T follicular helper cell (primary cell): ENCODE results near the gene SCGB1C2.

Experiments used
- DNase-seq: peaks from one replicate; pipeline ENCODE4 v3.0.0-alpha.2; 2020; ENCODE audit warnings: low read depth

The SCGB1C2 gene

GRCh38 chr17:171871-172270 is 34.5 kb downstream of the SCGB1C2 start:
- DNase-seq = no peak

GRCh38 chr17:172401-172800 is 35.0 kb downstream of the SCGB1C2 start:
- no peak for DNase-seq

GRCh38 chr17:173166-173911 is 36.0 kb downstream of the SCGB1C2 start:
- no peak for DNase-seq

- DNase-seq = no peak
Measured at GRCh38 chr17:177155-177554, 39.8 kb downstream of the SCGB1C2 start.

- DNase-seq = no peak
Measured at GRCh38 chr17:177762-178161, 40.4 kb downstream of the SCGB1C2 start.

DNA sequence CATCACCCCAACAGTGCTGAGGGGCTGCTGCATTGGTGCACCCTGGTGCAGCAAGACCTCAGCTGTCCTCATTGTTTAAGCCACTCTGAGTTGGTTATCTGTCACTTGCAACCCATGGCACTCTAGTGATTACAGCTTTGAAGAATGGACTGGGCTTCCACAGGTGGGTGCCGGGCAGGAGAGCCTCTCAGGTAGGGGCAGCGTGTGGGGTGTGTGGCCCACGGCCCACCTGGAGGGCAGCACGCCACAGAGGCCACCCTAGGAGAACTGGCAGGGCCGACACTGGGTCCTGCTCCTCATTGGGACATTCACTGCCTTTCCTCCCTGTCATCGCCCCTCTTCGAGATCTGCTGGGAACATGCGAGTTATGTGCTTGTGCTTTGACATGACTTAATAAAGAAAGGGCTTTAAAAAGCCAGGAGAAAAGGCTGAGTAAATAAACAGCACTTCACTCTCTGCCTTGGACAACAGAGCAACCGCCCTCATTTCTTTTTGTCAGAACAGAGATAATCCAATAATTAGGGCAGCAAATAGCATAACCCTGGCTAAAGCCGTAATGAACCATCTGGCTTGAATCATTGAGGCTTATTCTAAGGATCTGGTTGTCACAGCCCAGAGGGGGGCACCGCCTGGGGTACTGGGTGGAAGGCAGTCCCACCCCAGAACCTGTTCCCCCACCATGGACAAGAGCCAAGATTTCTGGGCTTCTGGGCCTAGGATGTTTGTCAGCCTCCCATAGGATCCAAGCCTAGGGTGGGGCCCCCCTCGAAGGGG is 41.1 kb downstream of the SCGB1C2 start:
- no peak for DNase-seq

- no peak for DNase-seq
Measured at GRCh38 chr17:179066-179432, 41.7 kb downstream of the SCGB1C2 start.

DNA sequence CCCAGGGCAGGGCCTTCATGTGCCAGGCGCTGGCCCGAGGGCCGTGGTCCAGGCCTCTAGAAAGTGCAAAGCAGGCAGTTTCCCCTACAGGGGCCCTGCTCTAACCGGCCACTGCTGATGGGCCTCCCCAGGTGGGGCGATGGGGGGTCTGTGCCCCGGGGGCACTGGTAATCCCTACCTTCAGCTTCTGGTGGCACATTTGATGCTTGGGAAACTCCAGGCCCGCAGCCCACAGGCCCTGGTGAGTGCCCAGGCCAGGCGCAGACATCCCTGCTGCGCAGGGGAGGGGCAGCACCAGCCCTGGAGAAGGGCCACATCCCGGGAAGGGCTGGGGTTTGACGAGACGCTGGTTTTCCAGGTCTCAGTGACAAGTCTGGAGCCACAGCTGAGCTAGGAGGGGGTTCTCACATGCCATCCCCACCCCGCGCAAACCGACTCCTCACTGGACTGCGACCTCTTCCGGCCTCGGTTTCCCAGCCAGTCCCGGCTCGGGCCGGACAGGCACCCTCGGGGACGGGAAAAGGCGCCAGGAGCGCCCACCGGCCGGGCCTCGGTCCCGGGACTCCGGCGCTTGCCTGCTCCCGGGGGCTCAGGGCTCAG is 42.5 kb downstream of the SCGB1C2 start:
- DNase-seq = no peak

DNA sequence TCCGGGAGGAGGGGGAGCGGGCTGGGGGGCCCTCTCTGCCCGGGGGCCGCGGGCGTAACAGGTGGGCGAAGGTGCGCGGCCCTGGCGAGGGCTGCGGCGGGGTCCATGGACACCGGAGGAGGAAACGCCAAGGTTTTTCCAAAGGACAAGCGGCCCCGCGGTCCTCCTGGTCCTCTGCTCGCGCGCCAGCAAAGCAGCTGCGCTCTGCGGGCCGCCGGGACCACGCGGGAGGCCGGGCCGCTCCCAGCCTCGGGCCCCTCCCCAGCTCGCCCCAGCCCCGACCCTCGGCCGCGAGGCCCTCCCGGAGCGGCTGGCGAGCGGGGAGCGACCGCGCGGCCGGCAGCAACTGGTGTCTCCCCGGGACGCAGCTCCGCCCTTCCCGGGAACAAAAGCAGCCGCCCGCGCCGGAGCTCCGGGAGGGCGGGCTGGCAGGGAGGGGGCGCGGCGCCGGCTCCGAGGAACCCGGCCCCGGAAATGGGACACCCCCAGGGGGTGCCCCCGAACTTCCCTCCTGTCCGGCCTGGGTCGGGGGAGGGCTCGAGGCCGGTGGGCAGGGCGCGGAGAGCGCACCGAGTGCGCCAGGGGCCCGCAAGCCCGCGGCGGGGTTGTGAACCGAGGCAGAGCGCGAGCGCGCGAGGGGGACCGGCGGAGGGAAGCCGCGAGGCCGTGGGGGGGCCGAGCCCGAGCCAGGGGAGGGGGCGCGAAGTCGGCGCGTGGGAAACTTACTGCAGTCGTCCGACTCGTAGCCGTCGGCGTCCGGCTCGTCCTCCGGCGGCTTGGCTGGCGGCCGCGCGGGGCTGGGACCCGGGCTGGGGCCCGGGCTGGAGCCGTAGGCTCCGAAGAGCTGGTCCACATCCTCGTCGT is 43.2 kb downstream of the SCGB1C2 start:
- no peak for DNase-seq

GRCh38 chr17:181245-182049 is 44.1 kb downstream of the SCGB1C2 start, which contains the start of gene DOC2B:
Gene DOC2B, minus strand, starts transcription at chr17:181650. Its CDS starts 171 bp downstream, at chr17:181479.
- no peak for DNase-seq

DNA sequence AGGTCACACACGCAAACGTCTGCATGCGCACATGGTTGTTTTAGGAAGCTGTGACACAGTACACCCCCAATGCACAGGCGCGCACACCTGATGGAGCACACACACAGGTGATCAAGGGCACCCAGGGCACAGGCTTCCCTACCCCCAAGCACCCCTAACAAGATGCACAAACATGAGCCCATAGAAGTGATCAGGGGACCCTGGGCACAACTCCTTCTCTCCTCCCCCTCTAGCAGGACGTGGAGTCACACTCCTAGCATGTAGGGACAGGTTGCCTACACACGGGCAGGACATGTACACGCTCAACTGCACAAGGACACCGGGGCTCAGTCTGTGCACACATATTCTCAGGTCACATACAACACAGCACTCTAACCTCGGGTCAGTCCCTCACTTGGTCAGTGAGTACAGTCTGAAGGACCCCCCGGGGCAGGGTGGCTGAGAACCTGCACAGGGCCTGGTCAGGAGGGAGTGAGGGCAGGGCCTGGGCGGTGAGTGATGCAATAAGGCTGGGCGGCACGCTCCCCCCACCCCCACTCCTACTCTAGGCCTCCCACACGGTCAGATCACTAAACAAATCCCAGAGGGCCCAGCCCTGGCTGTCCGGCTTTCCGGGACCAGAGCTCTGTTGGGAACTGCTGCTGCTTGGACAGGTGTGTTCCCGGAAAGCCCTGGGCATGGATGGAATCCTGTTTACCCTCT is 44.8 kb downstream of the SCGB1C2 start:
- no peak for DNase-seq

DNA sequence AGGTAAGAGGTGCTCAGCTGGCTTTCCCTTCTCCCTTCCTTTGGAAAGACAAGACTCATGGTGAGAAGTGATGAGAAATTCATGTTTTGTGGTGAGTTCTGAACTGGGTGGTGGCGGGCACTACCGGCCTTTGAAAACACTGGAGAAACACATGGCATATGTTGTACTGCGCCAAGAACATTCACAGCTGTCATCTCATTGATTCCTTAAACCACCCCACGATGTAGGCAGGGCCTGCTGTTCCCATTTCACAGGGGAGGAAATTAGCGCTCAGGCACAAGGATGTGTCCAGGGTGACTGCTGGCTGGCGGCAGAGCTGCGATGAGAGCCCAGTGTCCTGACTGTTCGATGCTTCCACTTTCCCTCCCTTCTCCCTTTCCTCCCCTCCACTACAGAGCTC is 45.7 kb downstream of the SCGB1C2 start:
- DNase-seq = no peak

DNA sequence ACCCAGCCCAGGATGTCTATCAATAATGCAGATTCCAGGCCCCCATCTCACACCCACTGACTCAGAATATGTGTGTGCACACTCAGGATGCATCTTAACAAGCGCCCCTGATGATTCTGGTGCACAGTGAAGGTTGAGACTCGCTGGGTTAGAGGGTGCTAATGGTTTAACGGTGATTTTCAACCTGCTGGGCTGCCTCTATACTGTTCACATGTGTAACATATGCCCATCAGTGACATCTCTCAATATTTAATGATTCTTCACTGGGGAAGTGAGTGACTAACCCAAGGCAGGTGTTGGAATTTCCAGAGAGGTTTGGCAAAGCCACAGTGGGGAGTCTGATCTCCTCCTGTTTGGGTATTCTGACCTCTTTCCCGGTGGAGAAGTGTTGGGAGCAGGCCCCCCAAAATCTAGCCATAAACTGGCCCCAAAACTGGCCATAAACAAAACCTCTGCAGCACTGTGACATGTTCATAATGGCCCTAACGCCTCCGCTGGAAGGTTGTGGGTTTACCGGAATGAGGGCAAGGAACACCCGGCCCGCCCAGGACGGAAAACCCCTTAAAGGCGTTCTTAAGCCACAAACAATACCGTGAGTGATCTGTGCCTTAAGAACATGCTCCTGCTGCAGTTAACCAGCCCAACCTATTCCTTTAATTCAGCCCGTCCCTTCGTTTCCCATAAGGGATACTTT is 48.2 kb downstream of the SCGB1C2 start:
- no peak for DNase-seq

DNA sequence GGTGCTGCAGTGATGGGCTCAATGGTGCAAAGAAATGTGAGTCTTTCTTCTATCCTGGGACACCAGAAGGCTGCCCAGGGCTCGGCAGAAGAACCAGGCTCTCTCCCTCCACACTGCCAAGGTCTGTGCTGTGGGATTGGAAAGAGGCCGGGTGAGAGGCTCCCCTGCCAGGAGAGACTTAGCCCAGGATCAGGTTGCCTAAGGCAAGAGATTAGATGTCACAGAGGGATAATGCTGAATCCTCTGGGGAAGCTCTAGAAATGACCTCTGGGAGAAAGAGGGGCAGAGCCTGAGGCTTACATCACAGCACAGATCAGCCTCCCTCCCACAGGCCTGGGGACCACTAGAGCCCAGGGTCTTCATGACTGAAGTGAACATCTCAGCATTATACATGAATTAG is 49.8 kb downstream of the SCGB1C2 start:
- DNase-seq = no peak
